HG02571 (cell line): Measurements from ENCODE around the gene RPRML.
"Not testable (repeated sequence)": the region's sequence is repeated elsewhere in the genome, so short reads cannot be mapped to it uniquely, and the experiment has no call there.

Experiments used
- ATAC-seq: cut with Tn5 transposase; IDR thresholded peaks from one replicate; pipeline ENCODE4 v1.9.1; 2021; ENCODE audit warnings: mild to moderate bottlenecking, moderate library complexity; ENCODE audit not compliant: unreplicated experiment

RPRML gene

GRCh38 chr17:46976626-46977270, 2.3 kb downstream of the RPRML start:
- ATAC-seq: no peak

GRCh38 chr17:46975287-46975686, 3.8 kb downstream of the RPRML start:
- no peak for ATAC-seq

- ATAC-seq: no peak
Observed at GRCh38 chr17:46974086-46974485, 5.0 kb downstream of the RPRML start.

GRCh38 chr17:46972346-46972745, 6.7 kb downstream of the RPRML start:
- ATAC-seq: no peak

GRCh38 chr17:46971647-46972300, 7.3 kb downstream of the RPRML start:
- no peak for ATAC-seq

GRCh38 chr17:46968896-46969295, 10.2 kb downstream of the RPRML start:
- no peak for ATAC-seq

- ATAC-seq: no peak
Observed at GRCh38 chr17:46968224-46968834, 10.7 kb downstream of the RPRML start.

- no peak for ATAC-seq
Observed at GRCh38 chr17:46964315-46965265, 14.5 kb downstream of the RPRML start.

GRCh38 chr17:46963571-46963970, 15.5 kb downstream of the RPRML start:
- ATAC-seq: no peak

- no peak for ATAC-seq
Observed at GRCh38 chr17:46962374-46962790, 16.7 kb downstream of the RPRML start.

GRCh38 chr17:46960152-46960551, 18.9 kb downstream of the RPRML start:
- ATAC-seq: no peak

GRCh38 chr17:46958041-46958591, 20.9 kb downstream of the RPRML start:
- ATAC-seq: no peak

- ATAC-seq: not testable (repeated sequence)
Observed at GRCh38 chr17:46953191-46953590, 25.9 kb downstream of the RPRML start.

- no peak for ATAC-seq
Observed at GRCh38 chr17:46952115-46952514, 26.9 kb downstream of the RPRML start.

GRCh38 chr17:46951706-46952105, 27.3 kb downstream of the RPRML start:
- no peak for ATAC-seq

GRCh38 chr17:46950997-46951621, 27.9 kb downstream of the RPRML start:
- no peak for ATAC-seq

- ATAC-seq: no peak
Observed at GRCh38 chr17:46950342-46950996, 28.6 kb downstream of the RPRML start.

GRCh38 chr17:46949291-46950174, 29.5 kb downstream of the RPRML start:
- ATAC-seq: no peak

- no peak for ATAC-seq
Observed at GRCh38 chr17:46948544-46948943, 30.5 kb downstream of the RPRML start.
